Panc1 (cell line): ENCODE results near the gene MSGN1. TPM values are rescaled to one million over a fixed set of nuclear protein-coding genes. Genes with fewer than 3 reads are reported as not detected.

Source experiments
- ATAC-seq: fragments of 200-7000 bp; cut with Tn5 transposase; 2 replicates; pipeline ENCODE4 v1.9.1; 2020; ENCODE audit warnings: mild to moderate bottlenecking, moderate library complexity
- Bru-seq: library from RNA; stranded (reverse); fragments of 400-500 nt; gene quantifications from one replicate; lab custom pipeline; 2021; lab: Mats Ljungman, UMichigan
- BruChase-seq, 2 experiments: library from RNA; stranded (reverse); fragments of 400-500 nt; gene quantifications; one replicate each; lab custom pipeline; 2021; lab: Mats Ljungman, UMichigan
- BruUV-seq: library from RNA; stranded (reverse); fragments of 400-500 nt; replicated peaks from 2 replicates; lab custom pipeline; 2021; lab: Mats Ljungman, UMichigan
- CTCF ChIA-PET: fragments of 300-600 bp; sonication (Branson Sonifier 250); formaldehyde crosslinking; loops from one replicate; lab custom pipeline; 2022; ENCODE audit warnings: antibody characterized with exemption; lab: Charles Lee
- POLR2A ChIA-PET: fragments of 300-600 bp; sonication (Branson Sonifier 250); formaldehyde crosslinking; loops from one replicate; lab custom pipeline; 2022; ENCODE audit warnings: antibody characterized with exemption; lab: Charles Lee
- DNase-seq: peaks from one replicate; pipeline ENCODE4 v3.0.0-alpha.2; 2010; ENCODE audit warnings: low read depth, low spot score
- H3K27ac ChIP-seq: 2 replicates; pipeline ENCODE4 v1.5.1; 2011; ENCODE audit warnings: mild to moderate bottlenecking, low read length, inconsistent platforms
- H3K27me3 ChIP-seq: fragments of 200-500 bp; sonication (Bioruptor generic); 2 replicates; pipeline ENCODE4 v1.6.0; 2014; ENCODE audit warnings: low read length, inconsistent platforms; ENCODE audit not compliant: control insufficient read depth, insufficient read depth
- H3K36me3 ChIP-seq: fragments of 200-500 bp; sonication (Bioruptor generic); 2 replicates; pipeline ENCODE4 v1.5.1; 2014; ENCODE audit warnings: inconsistent platforms, mild to moderate bottlenecking, low read length, moderate library complexity; ENCODE audit not compliant: control insufficient read depth, insufficient read depth
- H3K4me1 ChIP-seq: 2 replicates; pipeline ENCODE4 v1.5.1; 2011; ENCODE audit warnings: inconsistent platforms, mild to moderate bottlenecking, low read length, moderate library complexity; ENCODE audit not compliant: control insufficient read depth, insufficient read depth
- H3K4me3 ChIP-seq, 2 experiments: 2 replicates each; pipeline ENCODE4 v1.5.1; 2011 to 2012; ENCODE audit warnings: low read depth in 2 of 2, low read length in 2 of 2, mild to moderate bottlenecking in 2 of 2, inconsistent platforms in 1 of 2, moderate library complexity in 1 of 2
- H3K9me3 ChIP-seq: fragments of 200-500 bp; sonication (Bioruptor generic); 2 replicates; pipeline ENCODE4 v1.5.1; 2014; ENCODE audit warnings: low read depth, mild to moderate bottlenecking, inconsistent platforms, low read length, moderate library complexity; ENCODE audit not compliant: control insufficient read depth, insufficient read depth
- POLR2AphosphoS5 ChIP-seq: IDR thresholded peaks from 2 replicates; pipeline ENCODE4 v1.6.1; 2012; ENCODE audit warnings: mild to moderate bottlenecking, low read depth, low read length, moderate library complexity
- SIN3A ChIP-seq: IDR thresholded peaks from 2 replicates; pipeline ENCODE4 v1.6.1; 2012; ENCODE audit warnings: low read depth, mild to moderate bottlenecking, low read length, moderate library complexity, borderline replicate concordance; ENCODE audit not compliant: insufficient read depth
- TCF7L2 ChIP-seq: IDR thresholded peaks from 2 replicates; pipeline ENCODE4 v1.6.1; 2011; ENCODE audit warnings: mild to moderate bottlenecking, low read depth, low read length, inconsistent platforms
- in situ Hi-C: cut with HindIII; loops from 2 replicates; pipeline ENCODE4 v1.10.0; 2016; ENCODE audit warnings: low sequenced_read_pairs, low pct_unique_long_range_greater_than_20kb
- intact Hi-C: fragments of 100-400 bp; cut with micrococcal nuclease; formaldehyde crosslinking; loops from one replicate; pipeline ENCODE4 v1.10.0; 2022; ENCODE audit not compliant: unreplicated experiment
- long read RNA-seq: library from polyadenylated mRNA; unstranded; transcript quantifications from one replicate; pipeline ENCODE4 v2.0.0, GENCODE V29; 2021; ENCODE audit not compliant: unreplicated experiment
- polyA plus RNA-seq: library from polyadenylated mRNA; unstranded; fragments of >200 nt; gene quantifications from one replicate; pipeline ENCODE4 v1.2.1, GENCODE V29; 2012; ENCODE audit warnings: missing spikeins; ENCODE audit not compliant: insufficient read length
- total RNA-seq: library from RNA; stranded (reverse); gene quantifications from one replicate; pipeline ENCODE4 v1.2.1, GENCODE V29; 2021; ENCODE audit not compliant: unreplicated experiment
- TF ChIP-seq, protein P1 (sequence below), 2 experiments: IDR thresholded peaks; 2 replicates each; pipeline ENCODE4 v1.6.1; 2011 to 2012; ENCODE audit warnings: low read depth in 2 of 2, control low read depth in 1 of 2, low read length in 1 of 2, mild to moderate bottlenecking in 1 of 2, moderate library complexity in 1 of 2; ENCODE audit not compliant: insufficient read depth in 1 of 2
- TF ChIP-seq, protein P2 (sequence below): fragments of 450-650 bp; IDR thresholded peaks from 2 replicates; pipeline ENCODE4 v1.5.1; 2017; ENCODE audit warnings: mild to moderate bottlenecking

Gene MSGN1, protein sequence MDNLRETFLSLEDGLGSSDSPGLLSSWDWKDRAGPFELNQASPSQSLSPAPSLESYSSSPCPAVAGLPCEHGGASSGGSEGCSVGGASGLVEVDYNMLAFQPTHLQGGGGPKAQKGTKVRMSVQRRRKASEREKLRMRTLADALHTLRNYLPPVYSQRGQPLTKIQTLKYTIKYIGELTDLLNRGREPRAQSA
- total RNA-seq: not detected
- not detected for polyA plus RNA-seq
- Bru-seq, nascent RNA: not detected
- BruChase-seq, experiment 1, labeled RNA remaining after a 2-hour chase: not detected
- not detected for BruChase-seq, experiment 2, labeled RNA remaining after a 6-hour chase
- long read RNA-seq: 0 reads

DNA sequence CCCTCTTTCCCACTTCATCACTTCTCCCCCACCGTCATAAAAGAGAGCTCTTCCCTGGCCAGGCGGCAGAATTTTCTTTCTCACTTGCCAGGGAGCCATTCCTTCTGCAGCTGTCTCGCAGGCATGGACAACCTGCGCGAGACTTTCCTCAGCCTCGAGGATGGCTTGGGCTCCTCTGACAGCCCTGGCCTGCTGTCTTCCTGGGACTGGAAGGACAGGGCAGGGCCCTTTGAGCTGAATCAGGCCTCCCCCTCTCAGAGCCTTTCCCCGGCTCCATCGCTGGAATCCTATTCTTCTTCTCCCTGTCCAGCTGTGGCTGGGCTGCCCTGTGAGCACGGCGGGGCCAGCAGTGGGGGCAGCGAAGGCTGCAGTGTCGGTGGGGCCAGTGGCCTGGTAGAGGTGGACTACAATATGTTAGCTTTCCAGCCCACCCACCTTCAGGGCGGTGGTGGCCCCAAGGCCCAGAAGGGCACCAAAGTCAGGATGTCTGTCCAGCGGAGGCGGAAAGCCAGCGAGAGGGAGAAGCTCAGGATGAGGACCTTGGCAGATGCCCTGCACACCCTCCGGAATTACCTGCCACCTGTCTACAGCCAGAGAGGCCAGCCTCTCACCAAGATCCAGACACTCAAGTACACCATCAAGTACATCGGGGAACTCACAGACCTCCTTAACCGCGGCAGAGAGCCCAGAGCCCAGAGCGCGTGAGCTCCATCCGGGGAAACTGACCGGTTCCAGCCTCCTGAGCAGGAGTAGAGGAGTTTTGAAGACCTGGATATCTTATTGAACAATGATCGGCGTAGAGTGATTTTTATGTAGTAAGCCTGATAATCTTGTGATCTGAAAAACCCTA, at the start of gene MSGN1:
TSS of gene MSGN1 (plus strand) at position 65 of the 850 bp plus-strand sequence. CDS start at position 124, 59 bp downstream.
- TF ChIP-seq, protein P1, sequence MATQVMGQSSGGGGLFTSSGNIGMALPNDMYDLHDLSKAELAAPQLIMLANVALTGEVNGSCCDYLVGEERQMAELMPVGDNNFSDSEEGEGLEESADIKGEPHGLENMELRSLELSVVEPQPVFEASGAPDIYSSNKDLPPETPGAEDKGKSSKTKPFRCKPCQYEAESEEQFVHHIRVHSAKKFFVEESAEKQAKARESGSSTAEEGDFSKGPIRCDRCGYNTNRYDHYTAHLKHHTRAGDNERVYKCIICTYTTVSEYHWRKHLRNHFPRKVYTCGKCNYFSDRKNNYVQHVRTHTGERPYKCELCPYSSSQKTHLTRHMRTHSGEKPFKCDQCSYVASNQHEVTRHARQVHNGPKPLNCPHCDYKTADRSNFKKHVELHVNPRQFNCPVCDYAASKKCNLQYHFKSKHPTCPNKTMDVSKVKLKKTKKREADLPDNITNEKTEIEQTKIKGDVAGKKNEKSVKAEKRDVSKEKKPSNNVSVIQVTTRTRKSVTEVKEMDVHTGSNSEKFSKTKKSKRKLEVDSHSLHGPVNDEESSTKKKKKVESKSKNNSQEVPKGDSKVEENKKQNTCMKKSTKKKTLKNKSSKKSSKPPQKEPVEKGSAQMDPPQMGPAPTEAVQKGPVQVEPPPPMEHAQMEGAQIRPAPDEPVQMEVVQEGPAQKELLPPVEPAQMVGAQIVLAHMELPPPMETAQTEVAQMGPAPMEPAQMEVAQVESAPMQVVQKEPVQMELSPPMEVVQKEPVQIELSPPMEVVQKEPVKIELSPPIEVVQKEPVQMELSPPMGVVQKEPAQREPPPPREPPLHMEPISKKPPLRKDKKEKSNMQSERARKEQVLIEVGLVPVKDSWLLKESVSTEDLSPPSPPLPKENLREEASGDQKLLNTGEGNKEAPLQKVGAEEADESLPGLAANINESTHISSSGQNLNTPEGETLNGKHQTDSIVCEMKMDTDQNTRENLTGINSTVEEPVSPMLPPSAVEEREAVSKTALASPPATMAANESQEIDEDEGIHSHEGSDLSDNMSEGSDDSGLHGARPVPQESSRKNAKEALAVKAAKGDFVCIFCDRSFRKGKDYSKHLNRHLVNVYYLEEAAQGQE (IDR thresholded peaks at IDR 0.05; ENCODE audit: insufficient read depth in 1 of 2, low read depth in 2 of 2, low read length in 1 of 2): no peak
- TF ChIP-seq, protein P2, sequence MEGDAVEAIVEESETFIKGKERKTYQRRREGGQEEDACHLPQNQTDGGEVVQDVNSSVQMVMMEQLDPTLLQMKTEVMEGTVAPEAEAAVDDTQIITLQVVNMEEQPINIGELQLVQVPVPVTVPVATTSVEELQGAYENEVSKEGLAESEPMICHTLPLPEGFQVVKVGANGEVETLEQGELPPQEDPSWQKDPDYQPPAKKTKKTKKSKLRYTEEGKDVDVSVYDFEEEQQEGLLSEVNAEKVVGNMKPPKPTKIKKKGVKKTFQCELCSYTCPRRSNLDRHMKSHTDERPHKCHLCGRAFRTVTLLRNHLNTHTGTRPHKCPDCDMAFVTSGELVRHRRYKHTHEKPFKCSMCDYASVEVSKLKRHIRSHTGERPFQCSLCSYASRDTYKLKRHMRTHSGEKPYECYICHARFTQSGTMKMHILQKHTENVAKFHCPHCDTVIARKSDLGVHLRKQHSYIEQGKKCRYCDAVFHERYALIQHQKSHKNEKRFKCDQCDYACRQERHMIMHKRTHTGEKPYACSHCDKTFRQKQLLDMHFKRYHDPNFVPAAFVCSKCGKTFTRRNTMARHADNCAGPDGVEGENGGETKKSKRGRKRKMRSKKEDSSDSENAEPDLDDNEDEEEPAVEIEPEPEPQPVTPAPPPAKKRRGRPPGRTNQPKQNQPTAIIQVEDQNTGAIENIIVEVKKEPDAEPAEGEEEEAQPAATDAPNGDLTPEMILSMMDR: no peak
- TF ChIP-seq SIN3A (no peak), TCF7L2 (no peak), POLR2AphosphoS5 (no peak)
- Histone ChIP-seq H3K27ac (no peak within 1 kb of the TSS), H3K4me1 (no peaks in the 10 kb centered on the region), H3K9me3 (no peaks in the 10 kb centered on the region), H3K4me3 (no peak within 1 kb of the TSS), H3K27me3 (peaks cover 6% of the 10 kb centered on the region), H3K36me3 (no peaks in the 10 kb centered on the region)
- ChIA-PET CTCF (no interaction called here), POLR2A (no interaction called here)
- no peak; the same call in 1 of the 2 replicates for ATAC-seq
- BruUV-seq: no TSS peak
- no peak for DNase-seq
- in situ Hi-C loops: no loop called here
- intact Hi-C loops: no loop called here

DNA sequence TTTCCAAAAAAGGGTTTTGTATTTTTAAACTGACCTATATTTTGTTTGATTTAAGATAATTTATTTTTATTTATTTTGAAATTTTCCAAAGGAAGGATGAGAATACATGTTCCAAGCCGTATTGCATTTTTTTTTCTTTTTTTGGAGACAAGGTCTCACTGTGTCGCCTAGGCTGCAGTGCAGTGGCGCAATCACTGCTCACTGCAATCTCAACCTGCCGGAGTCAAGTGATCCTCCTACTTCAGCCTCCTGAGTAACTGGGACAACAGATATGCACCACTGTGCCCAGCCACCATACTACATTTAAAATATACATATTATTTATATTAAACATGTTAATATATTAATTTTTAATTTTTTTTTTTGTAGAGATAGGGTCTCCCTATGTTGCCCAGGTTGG, 47.4 kb upstream of the MSGN1 start:
- ATAC-seq (no peak), DNase-seq (no peak)
- in situ Hi-C loops: no loop called here
- H3K4me1 ChIP-seq: no peaks in the 10 kb centered on the region
- peaks cover 46% of the 10 kb centered on the region for H3K36me3 ChIP-seq
- H3K9me3 ChIP-seq: no peaks in the 10 kb centered on the region
- H3K4me3 ChIP-seq: no peak overlapping the region
- H3K27me3 ChIP-seq: no peaks in the 10 kb centered on the region
- no TSS peak for BruUV-seq
- TF ChIP-seq, protein P2: no peak
- TF ChIP-seq POLR2AphosphoS5: no peak
- no peak for TF ChIP-seq TCF7L2
- no peak for TF ChIP-seq SIN3A
- TF ChIP-seq, protein P1 (IDR thresholded peaks at IDR 0.05; ENCODE audit: insufficient read depth in 1 of 2, low read depth in 2 of 2, low read length in 1 of 2): no peak
- CTCF ChIA-PET: no interaction called here
- H3K27ac ChIP-seq: no peak overlapping the region
- intact Hi-C loops: no loop called here
- POLR2A ChIA-PET: no interaction called here
